Measurements from ENCODE around the gene KRT79. TPM values are rescaled to one million over a fixed set of nuclear protein-coding genes. Genes with fewer than 3 reads are reported as not detected.

KRT79 gene
- total RNA-seq, 2 experiments from 2014 or later, result 0.23 to 0.44 TPM

GRCh38 chr12:52812749-52813148, 21.4 kb downstream of the KRT79 start:
- ChIA-PET CTCF (interaction anchor here (1.9 kb wide), 1 partner anchor 66 kb away, joined by 5 read pairs; no protein-coding TSS in a partner anchor), POLR2A (interaction anchor here (0.6 kb wide), 1 partner anchor 57 kb away, joined by 3 read pairs; no protein-coding TSS in a partner anchor)

- ChIA-PET POLR2A (no interaction called here), CTCF (no interaction called here)
Observed at GRCh38 chr12:52812073-52812400, 22.1 kb downstream of the KRT79 start.

GRCh38 chr12:52811191-52812072, 22.7 kb downstream of the KRT79 start:
- POLR2A ChIA-PET, result no interaction called here
- CTCF ChIA-PET, result no interaction called here

- CTCF ChIA-PET, result no interaction called here
- POLR2A ChIA-PET, result no interaction called here
Observed at GRCh38 chr12:52810554-52810953, 23.6 kb downstream of the KRT79 start.

GRCh38 chr12:52809166-52809565, 24.9 kb downstream of the KRT79 start:
- CTCF ChIA-PET, result interaction anchor here (0.5 kb wide), 1 partner anchor 231 kb away, joined by 3 read pairs; no protein-coding TSS in a partner anchor
- POLR2A ChIA-PET, result no interaction called here

GRCh38 chr12:52808573-52809160, 25.4 kb downstream of the KRT79 start:
- ChIA-PET POLR2A (no interaction called here), CTCF (no interaction called here)

GRCh38 chr12:52807544-52808470, 26.3 kb downstream of the KRT79 start:
- POLR2A ChIA-PET, result no interaction called here
- CTCF ChIA-PET, result interaction anchor here (0.6 kb wide), 1 partner anchor 18 kb away, joined by 3 read pairs; no protein-coding TSS in a partner anchor

- CTCF ChIA-PET, result no interaction called here
- POLR2A ChIA-PET, result no interaction called here
Observed at GRCh38 chr12:52806821-52807543, 27.1 kb downstream of the KRT79 start.

GRCh38 chr12:52806169-52806811, 27.8 kb downstream of the KRT79 start:
- CTCF ChIA-PET, result no interaction called here
- POLR2A ChIA-PET, result no interaction called here

- ChIA-PET CTCF (no interaction called here), POLR2A (no interaction called here)
Observed at GRCh38 chr12:52805739-52806138, 28.4 kb downstream of the KRT79 start.

- POLR2A ChIA-PET, result no interaction called here
Observed at GRCh38 chr12:52805000-52805399, 29.1 kb downstream of the KRT79 start.

GRCh38 chr12:52802442-52802841, 31.7 kb downstream of the KRT79 start:
- ChIA-PET POLR2A (no interaction called here), CTCF (no interaction called here)

More at GRCh38 chr12:52805000-52805399, 29.1 kb downstream of the KRT79 start:
- CTCF ChIA-PET, result no interaction called here

- POLR2A ChIA-PET, result no interaction called here
- CTCF ChIA-PET, result no interaction called here
Observed at GRCh38 chr12:52801773-52802172, 32.3 kb downstream of the KRT79 start.

- POLR2A ChIA-PET, result interaction anchor here (0.6 kb wide), 1 partner anchor 678 kb away, joined by 3 read pairs; no protein-coding TSS in a partner anchor
Observed at GRCh38 chr12:52800259-52800917, 33.7 kb downstream of the KRT79 start.

GRCh38 chr12:52799505-52800211, 34.5 kb downstream of the KRT79 start:
- ChIA-PET POLR2A (interaction anchor here (0.6 kb wide), 1 partner anchor 677 kb away, joined by 3 read pairs; no protein-coding TSS in a partner anchor), CTCF (no interaction called here)

More at GRCh38 chr12:52800259-52800917, 33.7 kb downstream of the KRT79 start:
- CTCF ChIA-PET, result no interaction called here

- ChIA-PET CTCF (no interaction called here), POLR2A (no interaction called here)
Observed at GRCh38 chr12:52798671-52799504, 35.2 kb downstream of the KRT79 start.

GRCh38 chr12:52798003-52798670, 36.0 kb downstream of the KRT79 start:
- ChIA-PET POLR2A (no interaction called here), CTCF (no interaction called here)

All from activated CD8-positive, alpha-beta memory T cell treated with anti-CD3 and anti-CD28 coated beads for 36 hours (primary cell).